H1 (cell line): ENCODE measurements around the gene IL10.

Source experiments
- CEBPB ChIP-seq: IDR thresholded peaks from 2 replicates; pipeline ENCODE4 v1.6.1; 2012; ENCODE audit warnings: low read depth, low read length
- RFX5 ChIP-seq: IDR thresholded peaks from 2 replicates; pipeline ENCODE4 v1.6.1; 2011; ENCODE audit warnings: low read depth, low read length, improper control_type of control experiment, borderline replicate concordance
- SRF ChIP-seq: IDR thresholded peaks from 2 replicates; pipeline ENCODE4 v1.6.1; 2011; ENCODE audit warnings: mild to moderate bottlenecking, low read depth, low read length, moderate library complexity

DNA sequence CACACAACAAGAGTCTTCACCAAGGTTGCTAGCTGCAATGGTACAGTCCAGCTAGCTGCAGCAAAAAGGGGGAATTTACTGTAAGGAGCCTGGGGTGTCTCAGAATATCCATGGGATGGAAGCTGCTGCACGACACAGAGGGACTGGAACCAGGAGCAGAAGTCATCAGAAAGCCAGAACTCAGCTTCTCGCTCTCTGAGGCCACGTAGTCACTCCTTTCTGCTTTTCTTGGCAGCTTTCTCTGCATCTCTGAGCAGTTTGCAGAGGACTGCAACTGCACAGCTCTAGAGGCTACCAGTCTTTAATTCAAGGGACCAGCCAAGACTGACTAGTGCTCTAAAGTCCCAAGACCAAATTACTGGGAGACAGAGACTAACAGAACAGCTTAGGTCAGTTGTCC is 27.0 kb upstream of the IL10 start:
- no peak for TF ChIP-seq SRF
- no peak for TF ChIP-seq CEBPB
- TF ChIP-seq RFX5, result no peak
